Measurements from ENCODE around the gene FOXM1.
A peak's percentile ranks its signal among the peaks of the same experiment; 100 is the strongest.
"Not testable (repeated sequence)": the region's sequence is repeated elsewhere in the genome, so short reads cannot be mapped to it uniquely, and the experiment has no call there.

Gene FOXM1

DNA sequence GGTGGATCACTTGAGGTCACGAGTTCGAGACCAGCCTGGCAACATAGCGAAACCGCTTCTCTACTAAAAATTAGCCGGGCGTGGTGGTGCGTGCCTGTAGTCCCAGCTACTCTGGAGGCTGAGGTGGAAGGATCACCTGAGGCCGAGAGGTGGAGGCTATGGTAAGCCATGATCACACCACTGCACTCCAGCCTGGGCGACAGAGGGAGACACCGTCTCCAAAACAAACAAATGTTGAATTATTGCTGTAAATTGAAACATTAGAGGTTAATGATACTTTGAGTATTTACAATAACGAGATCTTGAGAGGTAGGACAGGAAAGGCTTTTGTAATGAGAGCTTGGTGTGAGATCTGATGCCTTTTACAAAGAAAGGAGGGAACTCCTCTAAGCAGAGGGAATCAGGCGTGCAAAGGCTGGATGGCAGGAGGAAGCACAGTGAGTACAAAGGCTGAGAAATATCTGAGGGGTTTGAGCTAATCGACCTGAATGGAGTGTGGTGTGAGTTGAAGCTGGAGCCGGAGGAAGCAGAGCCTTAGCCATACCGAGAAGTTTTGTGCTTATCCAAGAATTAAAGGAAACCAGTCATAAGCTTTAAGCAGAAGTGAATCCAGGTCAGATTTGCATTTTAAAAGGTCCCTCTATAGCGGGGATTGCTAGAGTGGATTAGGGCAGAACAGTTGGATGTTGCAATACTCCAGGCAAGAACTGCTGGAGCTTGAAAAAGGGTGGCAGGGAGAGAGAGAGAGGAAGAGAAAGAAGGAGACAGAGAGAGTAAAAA lies 1.2 kb upstream of the FOXM1 start:
- no peak for DNase-seq

DNA sequence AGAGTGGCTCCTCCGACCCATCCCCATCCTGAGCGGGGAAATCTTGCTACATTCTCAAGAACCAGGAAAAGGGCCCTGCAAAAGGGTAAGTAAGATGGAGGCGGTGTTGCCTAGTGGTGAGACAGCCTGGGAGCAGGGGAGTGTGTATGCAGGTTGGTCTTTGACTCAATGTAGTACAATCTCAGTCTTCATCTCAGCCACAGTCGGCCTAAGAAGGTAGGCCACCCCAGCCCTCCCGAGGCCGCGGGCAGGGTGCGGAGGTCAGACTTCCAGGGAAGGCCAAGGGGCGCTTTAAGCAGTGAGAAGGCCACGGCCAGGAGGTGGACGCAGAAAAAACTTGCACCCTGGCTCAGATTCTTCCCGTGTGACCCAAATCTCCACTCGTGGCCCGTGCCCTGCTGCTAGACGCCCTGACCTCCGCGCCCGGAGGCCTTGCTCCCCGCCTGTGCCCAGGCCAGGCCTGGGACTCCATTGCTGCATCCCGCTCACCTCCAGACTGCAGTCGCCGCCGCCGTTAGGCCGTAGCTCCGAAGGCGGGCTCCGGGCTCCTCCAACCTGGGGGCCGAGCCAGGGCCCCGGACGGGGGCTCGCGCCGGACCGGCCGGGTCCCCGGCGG lies 435 bp downstream of the FOXM1 start:
- DNase-seq: peak; percentile 55

DNA sequence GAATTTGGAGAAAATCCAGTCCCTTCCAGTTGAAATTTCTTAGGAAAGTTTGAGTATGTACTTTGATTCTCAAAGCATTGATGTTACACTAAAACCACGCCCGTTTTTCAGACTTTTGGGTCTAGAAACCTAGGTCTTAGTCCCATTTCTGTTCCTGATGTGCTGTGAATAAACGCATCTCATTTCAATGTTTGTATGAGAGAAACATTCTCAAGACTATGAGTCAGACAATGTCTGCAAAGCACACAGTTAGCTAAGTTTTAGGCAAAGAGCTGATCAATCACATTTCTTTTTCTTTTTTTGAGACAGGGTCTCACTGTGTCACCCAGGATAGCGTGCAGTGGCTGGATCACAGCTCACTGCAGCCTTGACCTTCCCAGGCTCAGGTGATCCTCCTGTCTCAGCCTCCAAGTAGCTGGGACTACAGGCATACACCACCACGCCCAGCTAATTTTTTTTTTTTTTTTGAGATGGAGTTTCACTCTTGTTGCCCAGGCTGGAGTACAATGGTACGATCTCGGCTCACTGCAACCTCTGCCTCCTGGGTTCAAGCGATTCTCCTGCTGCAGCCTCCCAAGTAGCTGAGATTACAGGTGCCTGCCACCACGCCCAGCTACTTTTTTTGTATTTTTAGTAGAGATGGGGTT lies 7.9 kb downstream of the FOXM1 start:
- not testable (repeated sequence) for DNase-seq

GRCh38 chr12:2864198-2864597 lies 12.8 kb downstream of the FOXM1 start:
- DNase-seq: no peak

DNA sequence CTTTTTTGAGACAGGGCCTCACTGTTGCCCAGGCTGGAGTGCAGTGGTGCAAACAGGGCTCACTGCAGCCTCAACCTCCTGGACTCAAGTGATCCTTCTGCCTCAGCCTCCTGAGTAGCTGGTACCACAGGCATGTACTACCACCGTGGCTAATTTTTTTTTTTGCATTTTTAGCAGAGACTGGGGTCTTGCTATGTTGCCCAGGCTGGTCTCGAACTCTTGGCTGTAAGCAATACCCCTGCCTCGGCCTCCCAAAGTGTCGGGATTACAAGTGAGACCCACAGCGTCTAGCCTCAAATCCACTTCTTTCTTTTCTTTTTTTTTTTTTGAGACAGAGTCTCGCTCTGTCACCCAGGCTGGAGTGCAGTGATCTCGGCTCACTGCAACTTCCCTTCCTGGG lies 13.6 kb downstream of the FOXM1 start:
- DNase-seq: not testable (repeated sequence)

GRCh38 chr12:2862876-2863275 lies 14.1 kb downstream of the FOXM1 start:
- no peak for DNase-seq

- DNase-seq: no peak
These were observed 16.8 kb downstream of the FOXM1 start for GRCh38 chr12:2860170-2860569.

GRCh38 chr12:2858944-2859421 lies 18.0 kb downstream of the FOXM1 start:
- no peak for DNase-seq

DNA sequence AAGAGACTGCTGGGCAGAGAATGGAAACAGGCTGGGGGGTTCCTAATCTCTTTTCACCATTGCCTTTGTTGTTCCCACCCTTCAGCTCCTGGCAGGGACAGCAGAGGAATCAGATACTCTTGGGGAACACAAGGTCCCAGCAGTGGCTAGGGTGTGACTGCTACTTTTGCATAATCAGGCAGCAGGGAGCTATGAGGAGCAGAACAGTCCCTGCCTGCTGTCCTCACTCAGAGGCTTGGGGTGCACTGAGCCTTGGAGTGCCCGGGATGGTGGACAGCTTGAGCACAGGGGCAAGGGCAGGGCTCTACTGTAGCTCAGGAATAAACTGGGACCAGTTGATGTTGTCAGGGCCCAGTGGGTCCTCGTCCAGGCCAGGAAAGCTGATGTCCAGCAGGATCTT lies 18.6 kb downstream of the FOXM1 start:
- no peak for DNase-seq

- DNase-seq: no peak
These were observed 19.4 kb downstream of the FOXM1 start for GRCh38 chr12:2857576-2857975.

DNA sequence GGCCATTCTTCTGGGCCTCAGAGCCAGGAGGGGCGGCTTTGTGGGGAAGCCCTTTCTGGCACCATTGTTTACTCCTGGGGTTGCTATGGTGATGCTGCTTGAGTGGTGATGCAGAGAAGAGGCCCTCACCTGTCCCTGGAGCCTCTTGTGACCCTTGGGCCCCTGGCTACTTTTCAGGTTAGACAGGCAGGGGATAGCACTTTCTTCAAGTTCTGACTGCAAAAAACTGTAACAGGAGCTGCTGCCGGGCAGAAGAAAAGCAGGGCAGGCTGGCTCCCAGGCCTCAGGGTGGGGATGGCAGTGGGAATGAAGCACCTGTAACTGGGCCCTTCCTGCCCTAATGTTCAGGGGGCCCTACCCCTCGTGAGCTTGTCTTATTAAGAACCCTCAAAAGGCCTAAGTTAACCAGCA lies 19.9 kb downstream of the FOXM1 start, which contains the start of gene TEX52:
TSS of gene TEX52 (minus strand) at position 19 of the 411 bp plus-strand sequence. CDS start at position 6, 13 bp downstream.
- DNase-seq: no peak

DNA sequence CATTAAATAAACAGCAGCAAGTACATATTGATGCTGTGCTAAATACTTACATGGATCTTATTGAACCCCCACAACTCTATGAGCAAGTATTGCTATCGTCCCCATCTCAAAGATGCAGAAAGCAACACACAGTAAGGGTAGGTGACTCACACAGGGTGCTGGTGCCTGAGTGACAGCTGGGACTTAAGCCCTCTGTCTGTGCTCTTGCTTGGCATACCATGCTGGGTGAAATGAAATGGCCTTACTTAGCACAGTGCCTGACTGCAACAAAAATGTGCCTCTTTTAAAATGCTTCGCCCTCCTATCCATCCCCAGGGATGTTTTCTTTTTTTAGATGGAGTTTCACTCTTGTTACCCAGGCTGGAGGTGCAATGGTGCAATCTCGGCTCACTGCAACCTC lies 20.9 kb downstream of the FOXM1 start:
- DNase-seq: no peak

DNA sequence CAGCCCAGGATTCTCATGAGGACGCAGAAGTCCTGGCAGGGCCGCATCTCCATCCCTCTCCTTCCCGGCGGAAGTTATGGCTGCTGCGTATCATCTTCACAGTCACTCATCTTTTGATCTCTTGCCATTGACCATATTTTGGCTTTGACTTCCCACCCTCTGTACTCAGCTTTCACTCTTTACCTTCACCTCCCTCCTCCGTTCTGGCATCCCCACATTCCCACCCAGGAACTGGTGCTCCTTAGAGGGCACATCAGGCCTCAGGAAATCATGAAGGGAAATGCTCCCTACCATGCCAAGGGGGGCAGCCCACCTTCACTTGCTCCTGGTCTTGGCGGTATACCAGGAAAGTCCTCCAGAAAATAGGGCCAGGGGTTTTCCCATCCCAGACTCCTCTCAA lies 21.4 kb downstream of the FOXM1 start:
- DNase-seq: no peak

DNA sequence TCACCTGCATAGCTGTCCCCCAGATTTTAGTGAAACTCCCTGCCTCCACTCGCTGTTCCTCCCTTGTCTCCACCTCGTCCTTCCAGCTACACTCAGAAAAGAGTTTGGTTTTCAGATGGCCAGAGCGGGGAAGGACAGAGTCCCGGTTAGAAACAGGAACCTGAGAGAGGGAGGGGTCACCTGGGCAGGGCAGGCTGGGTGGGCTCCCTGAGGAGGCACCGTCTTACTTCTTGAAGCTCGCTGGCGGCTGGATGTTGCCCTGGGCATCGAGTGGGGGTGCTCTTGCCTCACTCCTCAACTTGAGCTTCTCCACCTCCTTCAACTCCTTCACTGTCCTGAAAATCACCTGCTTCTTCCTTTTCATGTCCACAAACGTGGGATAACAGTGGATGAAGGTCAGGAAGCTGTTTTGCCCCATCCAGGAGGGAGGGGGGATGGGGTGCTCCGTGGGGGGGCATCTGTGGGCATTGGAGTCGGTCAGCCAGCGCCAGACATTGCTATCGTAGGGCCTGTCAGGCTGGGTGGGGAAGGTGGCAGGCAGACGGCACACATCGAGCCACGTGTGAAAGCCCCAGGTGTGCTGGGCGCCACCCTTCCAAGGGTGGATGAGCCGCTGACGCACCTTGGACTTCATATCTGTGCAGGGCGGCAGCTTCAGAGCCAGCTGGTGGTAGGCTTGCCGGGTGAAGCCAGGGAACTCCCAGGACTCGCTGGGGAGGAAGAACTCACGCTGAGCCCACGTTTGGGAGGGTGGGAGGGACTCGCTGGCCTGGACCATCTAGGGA lies 22.1 kb downstream of the FOXM1 start:
- DNase-seq: no peak

DNA sequence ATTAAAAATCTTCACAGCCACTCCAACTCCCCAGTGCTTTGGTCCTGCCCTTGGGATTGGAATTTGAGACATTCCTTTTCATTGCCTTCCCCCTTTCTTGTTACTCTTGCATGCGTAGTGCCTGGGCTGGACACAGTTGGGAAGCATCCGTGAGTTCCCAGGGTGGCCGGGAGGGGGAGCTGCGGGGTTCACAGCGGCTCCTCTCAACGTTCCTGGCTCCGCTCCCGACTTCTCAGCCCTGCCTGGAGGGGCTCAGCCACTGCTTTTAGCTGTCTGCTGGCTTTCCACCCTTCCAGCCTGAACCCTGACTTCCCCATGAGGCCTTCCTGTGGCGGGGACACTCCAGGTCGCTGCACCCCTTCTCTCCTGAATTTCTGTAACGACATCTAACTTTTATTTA lies 23.3 kb downstream of the FOXM1 start:
- no peak for DNase-seq

DNA sequence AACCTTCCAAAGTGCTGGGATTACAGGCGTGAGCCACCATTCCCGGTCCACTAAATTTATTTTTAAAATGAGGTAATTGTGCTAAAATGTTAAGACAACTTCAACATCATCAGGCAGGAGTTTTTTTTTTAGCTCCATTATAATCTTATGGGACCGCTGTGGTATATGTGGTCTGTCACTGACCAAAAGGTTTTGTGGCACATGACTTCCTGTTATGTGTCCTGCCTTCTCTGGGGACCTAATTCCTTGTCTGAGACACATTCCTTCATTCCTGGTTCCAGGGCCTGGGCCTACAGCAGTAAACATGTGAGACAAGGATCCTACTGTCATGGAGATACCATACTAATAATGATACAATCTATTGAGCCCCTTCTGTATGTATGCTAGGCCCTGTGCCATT lies 25.0 kb downstream of the FOXM1 start:
- no peak for DNase-seq

GRCh38 chr12:2845280-2845679 lies 31.7 kb downstream of the FOXM1 start:
- DNase-seq: no peak

- DNase-seq: no peak
These were observed 32.2 kb downstream of the FOXM1 start for GRCh38 chr12:2844786-2845185.

- DNase-seq: no peak
These were observed 34.0 kb downstream of the FOXM1 start for GRCh38 chr12:2842948-2843347.

- no peak for DNase-seq
These were observed 35.8 kb downstream of the FOXM1 start for GRCh38 chr12:2841056-2841650.

DNA sequence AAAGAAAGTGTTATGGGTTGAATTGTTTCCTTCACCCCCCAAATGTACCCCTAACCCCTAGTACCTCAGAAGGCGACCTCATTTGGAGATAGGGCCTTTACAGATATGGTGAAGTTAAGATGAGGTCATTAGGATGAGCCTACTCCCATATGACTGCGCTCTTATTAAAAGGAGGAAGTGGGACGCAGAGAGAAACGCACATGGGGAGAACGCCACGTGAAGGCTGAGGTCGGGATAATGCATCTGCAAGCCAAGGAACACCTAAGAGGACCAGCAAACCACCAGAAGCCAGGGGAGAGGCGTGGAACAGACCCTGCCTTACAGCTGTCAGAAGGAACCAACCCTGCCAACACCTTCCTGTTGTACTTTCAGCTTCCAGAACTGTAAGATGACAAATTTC lies 40.4 kb downstream of the FOXM1 start:
- DNase-seq: no peak

DNA sequence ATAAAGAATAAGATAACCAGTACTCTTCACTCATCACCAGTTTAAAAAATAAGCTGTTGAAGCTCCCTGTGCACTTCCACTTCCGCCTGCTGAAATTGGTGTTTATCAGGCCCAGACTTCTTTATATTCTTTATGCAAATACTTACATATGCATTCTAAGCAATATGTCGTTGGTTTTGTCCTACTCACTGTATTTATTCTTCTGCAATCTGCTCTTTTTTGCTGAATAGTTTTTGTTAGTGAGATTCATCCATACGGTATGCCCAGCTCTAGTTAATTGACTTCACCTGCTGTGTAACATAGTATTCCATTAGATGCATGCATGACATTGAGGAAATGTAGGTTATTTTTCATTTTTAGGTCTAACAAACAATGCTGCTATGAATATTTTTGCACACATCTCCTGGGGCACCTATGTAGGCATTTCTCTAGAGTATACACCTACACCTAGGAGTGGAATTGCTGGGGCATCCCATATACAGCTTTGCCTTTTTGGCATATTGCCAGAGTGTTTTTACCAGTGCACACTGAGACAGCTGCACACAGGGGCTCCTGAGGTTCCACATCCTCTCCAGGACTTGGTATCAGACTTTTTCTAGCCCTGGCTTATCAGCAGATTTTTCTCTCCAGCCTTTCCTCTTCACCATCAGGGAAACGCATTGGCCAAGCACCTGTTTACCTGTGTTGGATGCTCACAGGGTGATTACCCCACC lies 41.1 kb downstream of the FOXM1 start:
- no peak for DNase-seq

Data from GDM1 (cell line).